Stimulated activated naive B cell treated with anti-CD40 and anti-IgM and Interleukin-4, amounts not matched to agents 10 μg/mL and 1 μg/mL and 100 μg/mL, for 72 hours (primary cell): ENCODE measurements around the gene SNCG.
A peak's percentile ranks its signal among the peaks of the same experiment; 100 is the strongest.
"Not testable (repeated sequence)": the region's sequence is repeated elsewhere in the genome, so short reads cannot be mapped to it uniquely, and the experiment has no call there.

ENCODE experiments used
- ATAC-seq, 2 donors: fragments of 150-1000 bp; cut with Tn5 transposase; replicated peaks; 2 replicates each; pipeline ENCODE4 v1.10.0; 2021; ENCODE audit warnings: moderate library complexity in 1 of 2
- DNase-seq: peaks from one replicate; pipeline ENCODE4 v3.0.0; 2021
- H3K27ac Mint-ChIP-seq: one replicate; pipeline ENCODE4 v1.8.0; 2022; ENCODE audit warnings: mild to moderate bottlenecking, mixed read lengths
- H3K27me3 Mint-ChIP-seq, 2 donors: one replicate each; pipeline ENCODE4 v1.8.0; 2022; ENCODE audit warnings: mixed read lengths in 2 of 2
- H3K36me3 Mint-ChIP-seq, 2 donors: one replicate each; pipeline ENCODE4 v1.8.0; 2022; ENCODE audit warnings: mixed read lengths in 2 of 2, mild to moderate bottlenecking in 1 of 2
- H3K4me1 Mint-ChIP-seq, 2 donors: one replicate each; pipeline ENCODE4 v1.8.0; 2022; ENCODE audit warnings: mixed read lengths in 2 of 2, mild to moderate bottlenecking in 1 of 2
- H3K4me3 Mint-ChIP-seq, 2 donors: one replicate each; pipeline ENCODE4 v1.8.0; 2022; ENCODE audit warnings: mild to moderate bottlenecking in 2 of 2, mixed read lengths in 2 of 2, moderate library complexity in 1 of 2
- H3K9me3 Mint-ChIP-seq, 2 donors: one replicate each; pipeline ENCODE4 v1.8.0; 2022; ENCODE audit warnings: mixed read lengths in 2 of 2, mild to moderate bottlenecking in 1 of 2

SNCG gene

GRCh38 chr10:86958116-86958900, at the start of gene SNCG:
Gene SNCG (plus strand): TSS chr10:86958599. CDS start chr10:86958698, 99 bp downstream.
- ATAC-seq (no peak), DNase-seq (no peak)
- Mint-ChIP-seq H3K36me3 (no peaks in the 10 kb centered on the region), H3K27me3 (peaks cover 14 to 29% of the 10 kb centered on the region in 2 donors), H3K4me3 (no peak within 1 kb of the TSS), H3K4me1 (peaks cover 5 to 6% of the 10 kb centered on the region in 2 donors), H3K9me3 (peaks cover 0 to 3% of the 10 kb centered on the region in 2 donors), H3K27ac (no peak within 1 kb of the TSS)

- Mint-ChIP-seq H3K9me3 (no peaks in the 10 kb centered on the region), H3K27me3 (no peaks in the 10 kb centered on the region), H3K4me3 (no peak overlapping the region), H3K27ac (no peak overlapping the region), H3K4me1 (no peaks in the 10 kb centered on the region), H3K36me3 (peaks cover 0 to 2% of the 10 kb centered on the region in 2 donors)
- DNase-seq: no peak
- no peak for ATAC-seq
Measured at GRCh38 chr10:86914734-86915133, 43.7 kb upstream of the SNCG start.

DNA sequence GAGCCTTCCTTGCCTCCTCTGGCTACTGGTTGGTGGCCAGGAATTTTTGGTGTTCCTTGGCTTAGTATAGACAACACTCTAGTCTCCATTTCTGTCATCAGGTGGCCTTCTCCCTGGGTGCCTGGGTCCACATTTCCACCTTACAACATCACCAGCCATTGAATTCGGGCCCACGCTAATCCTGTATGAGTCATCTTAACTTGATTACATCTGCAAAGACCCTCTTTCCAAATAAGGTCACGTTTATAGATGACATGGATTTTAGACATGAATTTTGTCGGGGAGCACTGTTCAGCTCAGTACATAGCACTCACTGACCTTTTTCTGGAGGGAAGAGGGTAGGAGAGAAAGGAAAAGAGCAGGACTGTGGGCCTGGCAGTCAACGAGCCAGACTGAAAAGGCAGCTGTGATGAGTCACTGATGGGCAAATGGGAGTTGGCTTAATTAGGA, 40.4 kb upstream of the SNCG start:
- Mint-ChIP-seq H3K27ac (no peak overlapping the region), H3K27me3 (no peaks in the 10 kb centered on the region), H3K9me3 (no peaks in the 10 kb centered on the region), H3K36me3 (peaks cover 0 to 2% of the 10 kb centered on the region in 2 donors), H3K4me3 (no peak overlapping the region), H3K4me1 (no peaks in the 10 kb centered on the region)
- ATAC-seq (no peak), DNase-seq (no peak)

DNA sequence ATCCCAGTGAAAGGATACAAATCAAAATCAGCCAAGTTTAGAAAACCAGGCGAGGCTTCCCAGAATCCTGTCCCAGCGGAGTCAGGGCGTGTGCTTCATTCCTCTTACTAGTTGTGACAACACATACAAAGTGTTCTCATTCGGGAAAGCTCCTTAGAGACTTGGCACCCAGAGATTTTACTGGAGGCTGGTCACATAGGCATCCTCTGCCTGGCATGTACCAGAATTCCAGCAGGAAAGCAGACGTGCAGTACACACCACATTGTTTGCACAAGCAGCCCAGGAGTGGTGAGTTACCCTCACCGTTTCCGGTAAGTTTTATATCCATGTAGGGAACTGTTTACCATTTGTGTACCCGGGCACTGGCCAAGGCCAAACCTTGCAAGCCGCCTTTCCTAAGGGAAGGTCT, 35.8 kb upstream of the SNCG start:
- Mint-ChIP-seq H3K9me3 (no peaks in the 10 kb centered on the region), H3K4me1 (no peaks in the 10 kb centered on the region), H3K27ac (no peak overlapping the region), H3K36me3 (peaks cover 0 to 2% of the 10 kb centered on the region in 2 donors), H3K4me3 (no peak overlapping the region), H3K27me3 (no peaks in the 10 kb centered on the region)
- ATAC-seq (no peak), DNase-seq (no peak)

GRCh38 chr10:86929468-86930380, 28.7 kb upstream of the SNCG start:
- Mint-ChIP-seq H3K9me3 (no peaks in the 10 kb centered on the region), H3K4me3 (no peak overlapping the region), H3K4me1 (no peaks in the 10 kb centered on the region), H3K27ac (no peak overlapping the region), H3K36me3 (no peaks in the 10 kb centered on the region), H3K27me3 (peaks cover 0 to 5% of the 10 kb centered on the region in 2 donors)
- DNase-seq (no peak), ATAC-seq (no peak)

- Mint-ChIP-seq H3K36me3 (no peaks in the 10 kb centered on the region), H3K4me1 (no peaks in the 10 kb centered on the region), H3K27me3 (peaks cover 3 to 5% of the 10 kb centered on the region in 2 donors), H3K27ac (no peak overlapping the region), H3K4me3 (no peak overlapping the region), H3K9me3 (no peaks in the 10 kb centered on the region)
- ATAC-seq (no peak), DNase-seq (no peak)
Measured at GRCh38 chr10:86931872-86932271, 26.5 kb upstream of the SNCG start.

GRCh38 chr10:86932674-86933073, 25.7 kb upstream of the SNCG start:
- H3K4me3 Mint-ChIP-seq: no peak overlapping the region
- no peaks in the 10 kb centered on the region for H3K4me1 Mint-ChIP-seq
- peaks cover 3 to 5% of the 10 kb centered on the region in 2 donors for H3K27me3 Mint-ChIP-seq
- H3K36me3 Mint-ChIP-seq: no peaks in the 10 kb centered on the region
- ATAC-seq: no peak
- no peak for DNase-seq
- H3K27ac Mint-ChIP-seq: peak overlapping the region; percentile 68
- H3K9me3 Mint-ChIP-seq: no peaks in the 10 kb centered on the region

DNA sequence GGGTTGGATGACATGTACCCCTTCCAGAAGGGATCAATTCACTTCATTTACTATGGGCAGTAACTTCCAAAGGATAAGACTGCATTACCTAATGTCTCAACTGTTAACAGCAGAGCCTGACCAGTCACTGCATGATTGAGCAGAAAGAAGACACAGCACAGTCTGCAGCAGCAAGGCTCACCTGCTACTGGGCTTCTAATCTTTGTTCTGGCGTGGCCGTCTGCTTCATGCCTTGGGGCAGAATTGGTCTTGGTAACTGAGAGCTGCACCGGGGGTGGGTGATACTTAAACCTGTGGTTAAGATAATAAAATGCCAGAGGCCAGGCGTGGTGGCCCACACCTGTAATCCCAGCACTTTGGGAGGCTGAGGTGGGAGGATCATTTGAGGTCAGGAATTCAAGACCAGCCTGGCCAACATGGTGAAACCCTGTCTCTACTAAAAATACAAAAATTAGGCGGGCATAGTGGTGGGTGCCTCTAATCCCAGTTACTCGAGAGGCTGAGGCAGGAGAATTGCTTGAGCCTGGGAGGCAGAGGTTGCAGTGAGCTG, 24.2 kb upstream of the SNCG start:
- H3K4me1 Mint-ChIP-seq, H3K9me3 Mint-ChIP-seq, H3K27me3 Mint-ChIP-seq, H3K4me3 Mint-ChIP-seq, H3K36me3 Mint-ChIP-seq, H3K27ac Mint-ChIP-seq, DNase-seq, ATAC-seq: not testable (repeated sequence)

GRCh38 chr10:86936661-86937501, 21.5 kb upstream of the SNCG start:
- DNase-seq (no peak), ATAC-seq (no peak)
- Mint-ChIP-seq H3K4me1 (peaks cover 0 to 3% of the 10 kb centered on the region in 2 donors), H3K27me3 (peaks cover 0 to 3% of the 10 kb centered on the region in 2 donors), H3K36me3 (no peaks in the 10 kb centered on the region), H3K4me3 (no peak overlapping the region), H3K27ac (no peak overlapping the region), H3K9me3 (no peaks in the 10 kb centered on the region)

- Mint-ChIP-seq H3K27ac (no peak overlapping the region), H3K36me3 (no peaks in the 10 kb centered on the region), H3K9me3 (no peaks in the 10 kb centered on the region), H3K4me3 (no peak overlapping the region), H3K27me3 (peaks cover 0 to 3% of the 10 kb centered on the region in 2 donors), H3K4me1 (peaks cover 0 to 3% of the 10 kb centered on the region in 2 donors)
- no peak for DNase-seq
- no peak for ATAC-seq
Measured at GRCh38 chr10:86937502-86938154, 20.8 kb upstream of the SNCG start.

DNA sequence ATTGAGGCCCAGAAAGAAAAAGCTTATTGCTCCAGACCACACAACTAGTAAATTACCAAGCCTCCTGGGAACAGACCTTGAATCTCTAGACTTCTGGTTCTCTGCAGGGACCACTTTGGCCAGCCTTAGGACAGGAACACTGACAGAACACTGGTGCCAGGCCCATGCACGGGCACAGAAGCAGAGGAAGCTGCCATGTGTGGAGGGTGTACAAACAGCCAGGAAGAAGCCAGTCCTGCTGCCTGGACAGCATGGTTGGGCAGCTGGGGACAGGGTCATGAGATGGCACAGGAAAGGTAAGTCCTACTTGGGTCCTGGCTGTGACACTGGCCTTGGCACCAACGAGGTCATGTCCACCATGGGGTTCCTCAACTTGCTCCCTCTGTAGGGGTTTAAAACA, 20.1 kb upstream of the SNCG start:
- H3K27ac Mint-ChIP-seq: no peak overlapping the region
- peaks cover 0 to 3% of the 10 kb centered on the region in 2 donors for H3K4me1 Mint-ChIP-seq
- no peaks in the 10 kb centered on the region for H3K36me3 Mint-ChIP-seq
- no peak overlapping the region for H3K4me3 Mint-ChIP-seq
- H3K27me3 Mint-ChIP-seq: peaks cover 0 to 3% of the 10 kb centered on the region in 2 donors
- no peak for ATAC-seq
- no peaks in the 10 kb centered on the region for H3K9me3 Mint-ChIP-seq
- DNase-seq: no peak

DNA sequence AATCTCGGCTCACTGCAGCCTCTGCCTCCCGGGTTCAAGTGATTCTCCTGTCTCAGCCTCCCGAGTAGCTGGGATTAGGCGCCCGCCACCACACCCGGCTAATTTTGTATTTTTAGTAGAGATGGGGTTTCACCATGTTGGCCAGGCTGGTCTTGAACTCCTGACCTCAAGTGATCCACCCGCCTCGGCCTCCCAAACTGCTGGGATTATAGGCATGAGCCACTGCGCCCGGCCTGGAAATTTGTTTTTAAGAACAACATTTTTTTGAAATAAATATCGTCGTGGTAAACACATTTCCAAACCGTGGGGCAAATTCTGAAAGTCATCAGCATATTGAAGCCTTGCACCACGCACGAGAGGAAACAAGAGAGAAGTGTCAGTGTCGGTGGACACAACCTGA, 18.3 kb upstream of the SNCG start:
- H3K36me3 Mint-ChIP-seq, H3K4me1 Mint-ChIP-seq, H3K4me3 Mint-ChIP-seq, H3K27ac Mint-ChIP-seq, H3K27me3 Mint-ChIP-seq, DNase-seq, ATAC-seq, H3K9me3 Mint-ChIP-seq: not testable (repeated sequence)

DNA sequence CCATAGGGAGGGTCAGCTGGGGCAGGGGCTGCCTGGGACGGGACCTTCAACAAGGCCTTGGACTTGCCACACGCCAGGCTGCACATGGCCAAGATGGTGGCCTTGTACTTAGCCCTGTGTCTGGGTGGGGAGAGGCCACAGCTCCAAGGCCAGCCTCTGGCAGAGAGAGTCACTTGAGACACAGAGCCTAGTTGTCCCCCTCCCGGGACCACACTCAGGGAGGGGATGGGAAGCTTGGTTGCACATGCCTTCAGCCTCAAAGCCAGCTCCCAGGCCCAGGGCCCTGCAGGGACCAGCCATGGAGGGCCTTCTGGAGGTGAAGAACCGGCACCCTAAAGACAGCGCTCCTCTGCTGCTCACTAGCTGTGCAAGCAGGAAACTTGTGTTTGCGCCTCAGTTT, 17.7 kb upstream of the SNCG start:
- H3K4me1 Mint-ChIP-seq: peaks cover 0 to 3% of the 10 kb centered on the region in 2 donors
- H3K27ac Mint-ChIP-seq: no peak overlapping the region
- H3K4me3 Mint-ChIP-seq: no peak overlapping the region
- ATAC-seq (no peak), DNase-seq (no peak)
- peaks cover 0 to 3% of the 10 kb centered on the region in 2 donors for H3K27me3 Mint-ChIP-seq
- H3K36me3 Mint-ChIP-seq: no peaks in the 10 kb centered on the region
- no peaks in the 10 kb centered on the region for H3K9me3 Mint-ChIP-seq
